WI38 (cell line): Measurements from ENCODE around the gene PELI2.

Experiments
- H3K4me3 ChIP-seq: 2 replicates; pipeline ENCODE4 v1.5.1; 2011; ENCODE audit warnings: low read depth, mild to moderate bottlenecking, control low read depth, low read length
- TF ChIP-seq, protein P1 (sequence below): IDR thresholded peaks from 2 replicates; pipeline ENCODE4 v1.5.1; 2012; ENCODE audit warnings: low read depth, mild to moderate bottlenecking, control low read depth, low read length

Gene PELI2

DNA sequence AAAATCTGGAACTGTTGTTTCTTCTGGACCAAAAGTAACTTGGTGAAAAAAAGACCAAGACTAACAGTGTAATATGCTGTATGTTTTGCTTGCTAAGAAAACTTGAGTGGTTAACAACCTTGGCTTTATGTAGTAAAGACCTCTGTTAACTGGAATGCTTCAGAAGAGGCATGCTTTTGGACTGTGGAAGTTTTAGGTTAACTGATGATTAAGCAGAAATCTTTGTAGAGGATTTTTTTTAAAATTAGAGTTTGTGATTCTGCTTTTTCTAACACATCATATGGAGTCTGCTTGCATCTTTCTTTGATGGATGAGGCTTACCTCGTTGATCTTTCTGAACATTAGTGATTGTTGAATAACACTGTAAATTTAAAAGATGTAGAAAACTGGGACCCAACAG is 17.5 kb downstream of the PELI2 start:
- TF ChIP-seq, protein P1, sequence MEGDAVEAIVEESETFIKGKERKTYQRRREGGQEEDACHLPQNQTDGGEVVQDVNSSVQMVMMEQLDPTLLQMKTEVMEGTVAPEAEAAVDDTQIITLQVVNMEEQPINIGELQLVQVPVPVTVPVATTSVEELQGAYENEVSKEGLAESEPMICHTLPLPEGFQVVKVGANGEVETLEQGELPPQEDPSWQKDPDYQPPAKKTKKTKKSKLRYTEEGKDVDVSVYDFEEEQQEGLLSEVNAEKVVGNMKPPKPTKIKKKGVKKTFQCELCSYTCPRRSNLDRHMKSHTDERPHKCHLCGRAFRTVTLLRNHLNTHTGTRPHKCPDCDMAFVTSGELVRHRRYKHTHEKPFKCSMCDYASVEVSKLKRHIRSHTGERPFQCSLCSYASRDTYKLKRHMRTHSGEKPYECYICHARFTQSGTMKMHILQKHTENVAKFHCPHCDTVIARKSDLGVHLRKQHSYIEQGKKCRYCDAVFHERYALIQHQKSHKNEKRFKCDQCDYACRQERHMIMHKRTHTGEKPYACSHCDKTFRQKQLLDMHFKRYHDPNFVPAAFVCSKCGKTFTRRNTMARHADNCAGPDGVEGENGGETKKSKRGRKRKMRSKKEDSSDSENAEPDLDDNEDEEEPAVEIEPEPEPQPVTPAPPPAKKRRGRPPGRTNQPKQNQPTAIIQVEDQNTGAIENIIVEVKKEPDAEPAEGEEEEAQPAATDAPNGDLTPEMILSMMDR = no peak

DNA sequence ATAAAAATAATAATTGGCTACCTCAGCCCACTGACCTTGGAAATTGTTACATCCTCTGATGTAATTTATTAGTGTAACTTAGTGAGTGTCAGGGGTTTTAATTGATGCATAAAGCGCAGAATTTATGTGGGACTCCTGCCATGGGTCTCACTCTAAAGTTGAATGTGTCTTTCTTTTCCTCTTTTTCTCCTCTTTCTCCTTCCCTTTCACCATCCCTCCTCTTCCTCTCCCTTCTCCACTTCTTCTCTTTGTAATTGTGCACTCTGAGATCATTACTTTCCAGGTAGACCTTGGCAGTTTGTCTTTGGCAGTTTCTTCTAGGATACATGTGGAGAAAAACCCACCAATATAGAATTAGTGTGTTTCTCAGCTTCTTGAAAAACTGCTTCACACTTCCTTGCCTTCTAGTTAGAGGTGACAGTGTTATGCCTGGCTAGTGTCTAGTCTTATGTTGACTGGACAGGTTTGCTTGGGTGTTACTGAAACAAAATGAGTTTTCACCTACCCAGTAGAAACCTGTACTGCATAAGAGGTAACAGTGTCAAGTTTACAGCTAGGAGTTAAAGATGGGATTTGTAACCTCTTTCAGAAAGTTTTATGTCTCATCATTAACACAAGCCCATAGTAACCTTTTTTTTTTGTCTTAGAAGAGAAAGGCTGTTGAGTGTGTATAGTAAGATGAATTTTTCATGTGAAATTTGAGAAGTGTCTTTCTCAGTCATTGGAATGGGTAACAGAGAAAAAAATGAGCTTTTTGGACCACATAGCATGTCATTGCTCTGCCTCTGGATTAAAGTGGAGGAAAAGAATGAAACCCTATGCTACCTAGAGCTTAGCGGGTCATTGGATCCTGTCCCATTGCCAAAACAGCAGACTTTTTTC is 18.6 kb downstream of the PELI2 start:
- TF ChIP-seq, protein P1 = no peak
- H3K4me3 ChIP-seq = no peak overlapping the region

More for the DNA sequence above, 17.5 kb downstream of the PELI2 start:
- H3K4me3 ChIP-seq = no peak overlapping the region

DNA sequence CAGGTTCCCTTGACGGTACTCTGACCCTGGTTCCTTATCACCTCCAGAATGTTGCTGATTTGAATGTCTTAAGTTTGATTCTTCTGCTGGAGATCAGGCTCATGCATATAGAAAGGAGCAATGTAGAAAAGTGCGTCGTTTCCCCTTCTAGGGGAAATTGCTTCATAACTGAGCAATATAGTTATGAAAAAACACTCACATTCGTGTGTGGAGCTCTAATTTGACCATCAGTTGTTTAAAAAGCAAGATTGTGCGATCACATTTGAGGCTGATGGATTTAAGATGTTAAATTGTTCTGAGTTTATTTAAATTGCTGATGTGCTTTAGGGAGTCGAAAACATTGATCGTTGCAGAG is 19.2 kb downstream of the PELI2 start:
- TF ChIP-seq, protein P1 = no peak
- H3K4me3 ChIP-seq = no peak overlapping the region

DNA sequence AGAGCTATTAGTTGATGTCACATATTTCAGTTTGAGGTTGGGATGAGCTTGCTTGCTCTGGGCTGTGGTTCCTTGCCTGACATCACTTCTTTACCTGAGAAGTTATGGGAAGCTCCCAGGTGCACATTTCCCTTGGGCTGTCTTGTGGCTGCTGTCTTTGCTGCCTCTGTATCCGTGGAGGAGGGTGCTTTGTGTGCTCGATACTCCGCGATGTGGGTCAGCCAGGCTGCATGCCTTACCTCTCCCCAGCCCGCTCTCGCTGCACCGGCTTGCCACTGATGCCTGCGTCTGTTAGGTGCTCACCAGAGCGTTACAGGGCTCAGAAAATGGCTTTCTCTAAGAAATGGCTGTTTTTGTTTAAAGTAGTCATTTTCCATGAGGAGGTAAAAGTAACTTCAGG is 19.6 kb downstream of the PELI2 start:
- TF ChIP-seq, protein P1 = no peak
- no peak overlapping the region for H3K4me3 ChIP-seq

DNA sequence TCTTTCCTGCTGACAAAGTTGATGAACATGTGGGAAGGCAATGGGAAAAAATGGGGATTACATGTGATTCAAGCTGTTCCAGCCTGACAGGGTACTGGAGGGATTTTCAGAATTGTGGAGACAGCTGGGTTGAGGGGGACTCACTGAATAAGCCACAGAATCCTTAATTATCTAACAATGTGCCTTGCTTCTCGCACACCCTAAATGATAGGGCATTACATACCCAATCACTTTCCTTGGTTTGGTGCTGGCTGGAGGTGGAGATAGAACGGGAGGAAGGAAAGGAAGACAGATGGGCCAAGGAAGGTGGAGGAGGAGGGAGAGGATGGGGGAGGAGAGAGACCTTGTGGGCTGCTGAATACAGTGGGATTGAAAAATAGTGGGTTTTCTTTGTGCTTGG is 20.7 kb downstream of the PELI2 start:
- TF ChIP-seq, protein P1 = no peak
- H3K4me3 ChIP-seq = no peak overlapping the region

DNA sequence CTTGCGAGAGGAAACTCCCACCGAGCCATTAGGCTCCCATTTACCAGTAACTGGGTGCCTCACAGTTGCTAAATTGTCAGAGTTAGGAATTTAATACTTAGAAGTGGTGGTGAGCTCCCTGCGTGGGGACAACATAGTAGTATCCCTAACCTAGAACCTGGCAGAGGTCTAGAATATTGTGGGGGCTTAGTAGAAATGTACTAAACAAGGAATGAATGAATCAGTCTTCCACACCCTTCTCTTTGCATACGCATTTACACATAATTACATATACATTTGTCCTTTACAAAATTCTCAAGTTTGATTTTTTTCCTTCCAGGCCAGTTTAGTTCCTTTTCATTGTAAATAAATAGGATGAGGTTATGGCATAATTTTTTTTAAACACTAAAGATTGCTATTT is 24.1 kb downstream of the PELI2 start:
- no peak overlapping the region for H3K4me3 ChIP-seq
- TF ChIP-seq, protein P1 = no peak

DNA sequence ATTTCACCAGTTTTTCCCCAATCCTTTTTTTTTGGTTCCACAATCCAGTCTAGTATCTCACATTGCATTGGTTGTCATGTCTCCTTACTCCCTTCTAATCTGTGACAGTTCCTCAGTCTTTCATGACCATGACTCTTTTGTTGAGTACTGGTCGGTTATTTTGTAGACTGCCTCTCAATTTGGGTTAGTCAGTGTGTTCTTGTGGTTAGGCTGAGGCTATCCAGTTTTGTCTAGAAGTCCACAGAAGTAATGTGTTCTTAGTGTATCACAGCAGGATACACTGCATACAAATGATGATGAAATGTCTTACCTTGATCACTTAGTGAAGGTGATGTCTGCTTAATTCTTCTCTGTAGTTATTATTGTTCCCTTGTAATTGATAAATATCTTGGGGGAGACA is 24.8 kb downstream of the PELI2 start:
- no peak overlapping the region for H3K4me3 ChIP-seq
- TF ChIP-seq, protein P1 = no peak
